Activated gamma-delta T cell treated with anti-CD3 and anti-CD28 coated beads, Interleukin-2, amount 50 U/mL, for 16 hours (primary cell): Measurements from ENCODE around the gene JAK2.
"Not testable (repeated sequence)": the region's sequence is repeated elsewhere in the genome, so short reads cannot be mapped to it uniquely, and the experiment has no call there.

Experiments
- DNase-seq: peaks from one replicate; pipeline ENCODE4 v3.0.0-alpha.2; 2020; ENCODE audit warnings: low read depth

Gene JAK2

GRCh38 chr9:4984621-4985385 lies at the start of gene JAK2:
Gene JAK2 (plus strand): TSS chr9:4985272. CDS start chr9:5021988, 36,716 bp downstream.
- DNase-seq = peak; percentile 63

GRCh38 chr9:4936277-4936676 lies 48.8 kb upstream of the JAK2 start:
- no peak for DNase-seq

GRCh38 chr9:4936823-4937222 lies 48.2 kb upstream of the JAK2 start:
- no peak for DNase-seq

DNA sequence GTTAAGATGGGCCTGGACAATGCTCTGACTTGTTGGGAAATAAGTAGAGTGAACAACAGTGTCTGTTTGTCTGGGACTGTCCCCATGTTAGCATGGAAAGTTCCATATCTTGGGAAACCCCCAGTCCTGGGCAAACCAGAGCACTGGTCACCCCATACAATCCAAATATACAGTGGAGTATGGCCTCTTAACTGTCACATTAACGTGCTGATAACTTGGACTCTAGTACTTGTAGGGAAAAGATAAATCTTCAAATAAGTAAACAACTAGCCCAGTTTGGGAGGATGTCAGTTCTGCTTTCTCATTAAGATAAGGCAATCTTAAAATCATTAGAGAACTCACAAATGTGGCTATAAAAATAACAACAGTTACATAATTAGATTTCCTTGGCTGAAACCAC lies 47.6 kb upstream of the JAK2 start:
- no peak for DNase-seq

- DNase-seq = no peak
Observed at GRCh38 chr9:4938496-4938895, 46.6 kb upstream of the JAK2 start.

DNA sequence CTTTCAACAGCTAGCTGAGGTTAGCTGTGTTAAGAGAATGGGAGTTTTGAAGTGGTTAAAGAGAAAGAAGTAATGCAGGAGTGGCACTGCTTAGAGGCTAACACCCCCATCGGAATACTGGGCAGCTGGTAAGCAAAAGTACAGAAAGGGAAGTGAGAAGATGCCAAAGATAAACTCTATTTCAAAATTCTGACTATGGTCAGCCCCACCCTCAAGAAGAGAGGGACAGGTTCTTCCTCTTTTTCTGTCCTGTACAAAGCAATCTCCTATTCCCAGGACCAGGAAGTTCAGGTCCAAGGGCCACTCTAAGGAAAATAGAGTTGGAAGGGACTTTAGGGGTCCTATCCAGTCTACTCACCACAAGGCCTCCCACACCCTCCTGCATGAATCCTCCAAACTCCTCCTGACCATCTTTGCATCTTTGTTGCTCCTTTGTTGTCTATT lies 45.9 kb upstream of the JAK2 start:
- DNase-seq = no peak

DNA sequence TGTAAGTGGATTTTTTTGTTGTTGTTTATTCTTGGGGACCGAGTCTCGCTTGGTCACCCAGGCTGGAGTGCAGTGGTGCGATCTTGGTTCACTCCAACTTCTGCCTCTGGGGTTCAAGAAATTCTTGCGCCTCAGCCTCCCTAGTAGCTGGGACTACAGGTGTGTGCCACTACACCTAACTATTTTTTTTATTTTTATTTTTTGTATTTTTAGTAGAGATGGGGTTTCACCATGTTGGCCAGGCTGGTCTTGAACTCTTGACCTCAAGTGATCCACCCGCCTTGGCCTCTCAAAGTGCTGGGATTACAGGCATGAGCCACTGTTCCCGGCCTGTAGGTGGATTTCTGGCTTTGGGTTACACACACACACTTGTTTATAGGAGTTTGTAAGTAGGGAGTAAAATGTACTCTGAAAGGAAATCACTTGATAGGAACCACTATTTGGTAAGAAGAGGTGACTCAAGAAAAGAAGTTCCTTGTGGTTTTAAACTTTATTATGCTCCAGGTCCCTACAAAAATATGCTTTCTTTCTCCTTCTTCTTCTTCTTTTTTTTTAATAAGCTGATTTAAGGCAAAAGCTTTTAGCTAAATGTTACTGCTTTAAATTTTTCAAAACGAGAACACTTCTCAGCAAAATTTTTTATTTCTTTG lies 42.9 kb upstream of the JAK2 start:
- not testable (repeated sequence) for DNase-seq

GRCh38 chr9:4943346-4943745 lies 41.7 kb upstream of the JAK2 start:
- DNase-seq = no peak

- DNase-seq = not testable (repeated sequence)
Observed at GRCh38 chr9:4944431-4945211, 40.5 kb upstream of the JAK2 start.

DNA sequence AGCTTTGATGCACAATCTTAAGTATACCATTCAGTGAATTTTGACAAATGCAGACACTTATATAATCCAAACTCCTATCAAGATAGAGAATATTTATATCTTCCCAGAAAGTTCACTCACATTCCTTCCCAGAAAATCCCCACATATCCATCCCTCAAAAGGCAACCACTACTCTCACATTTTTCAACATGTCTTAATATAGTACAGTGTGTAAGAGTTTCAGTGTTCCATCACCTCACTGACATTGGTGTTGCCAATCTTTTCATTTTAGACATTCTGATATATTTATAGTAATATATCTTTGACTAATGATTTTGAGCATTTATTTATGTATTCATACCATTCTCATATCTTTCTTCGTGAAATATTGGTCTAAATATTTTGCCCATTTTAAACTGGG lies 38.1 kb upstream of the JAK2 start:
- no peak for DNase-seq

DNA sequence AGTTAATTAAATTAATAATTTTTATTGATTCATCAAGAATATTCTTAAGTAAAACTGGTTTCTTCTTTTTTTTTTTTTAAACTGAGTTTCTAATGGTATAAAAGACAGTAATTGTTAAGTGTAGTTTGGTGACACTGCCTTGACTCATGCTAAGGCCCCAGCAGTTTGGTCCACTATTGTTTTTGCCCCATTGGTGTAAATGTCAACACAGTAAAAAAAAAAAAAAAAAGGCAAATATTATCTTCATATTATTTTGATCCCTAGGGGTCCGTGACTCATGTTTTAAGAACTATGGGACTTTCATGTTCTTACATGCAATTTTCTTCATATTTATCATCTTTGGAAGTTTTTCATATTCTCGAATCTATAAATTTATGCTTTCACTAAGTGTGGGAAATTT lies 29.2 kb upstream of the JAK2 start:
- DNase-seq = no peak

DNA sequence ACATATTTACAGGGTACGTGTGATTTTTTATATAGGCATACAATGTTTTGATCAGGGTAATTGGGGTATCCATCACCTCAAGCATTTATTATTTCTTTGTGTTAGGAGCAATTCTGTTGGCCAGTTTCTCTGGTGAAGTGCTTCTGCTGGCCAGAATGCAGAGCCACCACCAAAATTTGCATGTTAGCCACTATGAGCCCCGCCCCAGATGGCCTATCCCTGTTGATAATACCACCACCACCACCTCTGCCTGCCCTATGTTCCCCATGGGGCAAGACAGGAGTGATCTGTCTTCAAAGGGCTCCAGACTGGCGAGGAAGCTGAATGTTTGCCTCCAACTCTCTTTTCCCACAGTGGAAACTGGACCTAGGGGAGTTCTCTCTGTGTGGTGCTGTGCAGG lies 26.0 kb upstream of the JAK2 start:
- DNase-seq = no peak

DNA sequence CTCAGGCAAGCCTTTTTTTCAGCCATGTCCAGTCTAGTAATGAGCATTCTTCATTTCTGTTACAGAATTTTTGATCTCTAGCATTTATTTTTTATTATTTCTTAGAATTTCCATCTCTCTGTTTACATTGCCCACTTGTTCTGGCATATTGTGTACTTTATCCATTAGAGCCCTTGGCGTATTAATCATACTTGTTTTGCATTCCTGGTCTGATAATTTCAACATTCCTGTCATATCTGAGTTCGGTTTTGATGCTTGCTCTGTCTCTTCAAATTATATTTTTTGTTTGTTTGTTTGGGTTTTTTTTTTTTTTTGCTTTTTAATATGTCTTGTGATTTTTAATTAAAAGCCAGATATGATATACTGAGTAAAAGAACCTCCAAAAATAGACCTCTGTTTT lies 23.0 kb upstream of the JAK2 start:
- no peak for DNase-seq

GRCh38 chr9:4964540-4964939 lies 20.5 kb upstream of the JAK2 start:
- DNase-seq = no peak

DNA sequence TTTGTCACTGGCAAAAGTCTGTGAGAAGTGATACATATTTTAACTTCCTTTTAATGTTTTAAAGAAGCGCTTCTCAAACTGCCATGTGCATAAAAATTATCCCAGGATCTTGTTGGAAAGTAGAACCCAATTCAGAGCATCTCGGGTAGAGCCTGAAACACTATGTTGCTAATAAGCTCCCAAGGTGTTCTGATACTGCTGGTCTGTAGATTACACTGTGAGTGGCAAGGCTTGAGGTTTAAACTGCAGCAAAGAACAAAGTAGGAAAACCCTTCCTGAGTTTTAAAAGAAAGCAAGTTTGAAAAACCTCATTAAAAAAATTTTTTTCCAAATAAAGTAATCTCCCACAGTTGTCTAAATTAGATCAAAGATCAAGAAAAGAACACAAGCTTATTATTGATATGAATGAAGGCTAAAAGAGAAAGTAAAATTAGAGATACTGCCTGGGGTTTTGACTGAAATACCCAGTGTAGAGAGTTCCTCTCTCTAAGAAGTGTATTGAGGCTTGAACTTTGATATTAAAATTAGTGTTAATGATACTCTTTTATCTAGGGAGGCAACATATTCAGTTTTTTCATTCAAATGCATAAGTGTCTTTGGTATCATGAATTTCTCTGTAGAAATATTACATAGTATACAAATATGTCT lies 19.8 kb upstream of the JAK2 start:
- no peak for DNase-seq

DNA sequence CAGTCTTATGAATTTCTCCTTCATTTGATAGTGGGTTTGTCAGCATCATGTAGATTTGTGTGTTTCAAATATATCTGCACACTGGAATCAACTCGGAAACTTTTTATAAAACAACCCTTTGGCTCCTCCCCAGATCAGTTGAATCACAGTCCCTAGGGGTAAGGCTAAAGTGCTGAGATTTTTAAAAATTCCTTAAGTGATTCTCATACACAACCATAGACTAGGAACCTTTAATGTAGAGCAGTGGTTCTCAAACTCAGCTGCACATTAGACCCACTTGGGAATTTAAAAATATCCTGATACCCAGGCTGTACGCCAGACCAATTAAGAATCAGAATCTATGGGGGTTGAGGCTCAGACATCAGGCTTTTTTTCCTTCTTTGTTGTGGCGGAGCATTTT lies 17.5 kb upstream of the JAK2 start:
- no peak for DNase-seq

DNA sequence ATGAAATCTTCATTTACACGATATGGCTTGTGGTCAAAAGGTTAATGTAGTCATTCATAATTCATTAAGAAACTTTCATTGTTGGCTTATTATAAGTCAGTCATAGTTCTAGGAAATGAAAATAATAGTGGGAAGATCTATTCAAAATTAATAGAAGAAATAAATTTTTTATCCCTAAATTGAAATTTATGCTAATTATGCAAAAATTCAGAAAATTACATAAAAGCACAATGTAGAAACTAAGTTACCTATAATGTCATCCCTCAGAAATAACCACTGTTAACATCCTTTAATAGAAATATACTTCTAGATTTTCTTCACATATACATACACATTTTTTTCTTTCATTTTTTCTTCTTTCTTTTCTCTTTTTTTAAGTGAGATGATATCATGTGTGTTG lies 15.9 kb upstream of the JAK2 start:
- no peak for DNase-seq

- DNase-seq = peak; percentile 29
Observed at GRCh38 chr9:4970970-4971641, 14.0 kb upstream of the JAK2 start.

- DNase-seq = no peak
Observed at GRCh38 chr9:4973246-4973645, 11.8 kb upstream of the JAK2 start.

DNA sequence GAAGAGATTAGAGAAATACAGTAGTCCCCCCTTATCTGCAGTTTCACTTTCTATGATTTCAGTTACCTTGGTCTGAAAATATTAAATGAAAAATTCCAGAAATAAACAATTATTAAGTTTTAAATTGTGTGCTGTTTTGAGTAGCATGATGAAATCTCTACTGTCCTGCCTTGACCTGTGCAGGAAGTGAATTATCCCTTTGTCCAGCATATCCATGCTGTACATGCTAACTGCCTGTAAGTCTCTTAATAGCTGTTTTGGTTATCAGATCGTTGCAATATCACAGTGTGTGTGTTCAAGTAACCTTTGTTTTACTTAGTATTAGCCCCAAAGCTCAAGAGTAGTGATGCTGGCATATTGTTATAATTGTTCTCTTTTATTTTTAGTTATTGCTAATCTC lies 11.2 kb upstream of the JAK2 start:
- no peak for DNase-seq

DNA sequence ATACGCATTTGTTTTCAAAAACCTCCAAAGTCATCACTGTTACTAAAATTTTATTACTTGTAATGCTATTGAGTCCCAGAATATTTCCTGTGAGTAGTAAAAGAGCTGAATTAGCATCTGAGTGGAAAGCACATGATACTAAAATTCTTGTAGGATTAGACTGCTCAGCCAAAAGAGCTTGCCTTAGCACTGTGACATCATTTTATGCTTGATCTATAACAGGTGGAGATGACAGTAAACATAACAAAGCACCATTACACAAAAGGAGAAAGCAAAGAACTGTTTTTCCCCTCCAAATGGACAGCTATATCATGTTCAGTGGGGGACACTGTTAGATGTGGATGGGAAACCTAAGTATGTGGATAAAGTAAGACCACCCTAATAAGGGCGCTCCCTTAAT lies 5.8 kb upstream of the JAK2 start:
- DNase-seq = no peak
